ENCODE data around the gene HARS1.
"Not testable (repeated sequence)": the region's sequence is repeated elsewhere in the genome, so short reads cannot be mapped to it uniquely, and the experiment has no call there.

Gene HARS1

DNA sequence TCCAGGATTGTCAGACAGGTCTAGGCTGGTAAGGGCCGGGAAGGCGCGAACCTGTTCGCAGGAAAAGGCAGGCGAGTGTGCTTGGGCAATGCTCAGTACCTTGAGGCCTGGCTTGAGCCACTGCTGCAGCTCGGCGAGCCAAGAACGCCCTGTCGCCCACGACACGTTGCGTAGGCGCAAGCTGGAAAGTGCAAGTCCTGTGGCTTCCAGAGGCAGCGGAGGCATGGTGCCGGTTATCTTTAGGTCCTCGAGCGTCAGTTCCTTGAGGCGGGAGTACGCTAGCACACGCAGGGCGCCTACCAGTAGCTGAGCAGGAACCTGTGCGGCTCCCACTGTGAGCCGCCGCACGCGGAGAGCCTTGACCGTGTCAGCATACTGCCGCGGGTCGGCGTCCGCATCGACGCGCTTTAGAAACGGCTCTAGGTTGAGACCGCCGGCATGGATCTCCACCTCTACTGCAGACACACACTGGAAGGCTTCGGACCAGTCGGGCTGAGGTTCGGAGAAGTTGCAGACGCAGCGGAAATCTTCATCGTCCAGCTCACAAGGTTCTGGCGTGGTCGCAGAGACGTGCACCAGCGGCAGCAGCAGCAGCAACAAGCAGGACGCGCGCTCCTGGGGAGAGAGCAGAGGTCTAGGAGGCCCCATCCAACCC lies 58.7 kb downstream of the HARS1 start:
- no peak for DNase-seq

DNA sequence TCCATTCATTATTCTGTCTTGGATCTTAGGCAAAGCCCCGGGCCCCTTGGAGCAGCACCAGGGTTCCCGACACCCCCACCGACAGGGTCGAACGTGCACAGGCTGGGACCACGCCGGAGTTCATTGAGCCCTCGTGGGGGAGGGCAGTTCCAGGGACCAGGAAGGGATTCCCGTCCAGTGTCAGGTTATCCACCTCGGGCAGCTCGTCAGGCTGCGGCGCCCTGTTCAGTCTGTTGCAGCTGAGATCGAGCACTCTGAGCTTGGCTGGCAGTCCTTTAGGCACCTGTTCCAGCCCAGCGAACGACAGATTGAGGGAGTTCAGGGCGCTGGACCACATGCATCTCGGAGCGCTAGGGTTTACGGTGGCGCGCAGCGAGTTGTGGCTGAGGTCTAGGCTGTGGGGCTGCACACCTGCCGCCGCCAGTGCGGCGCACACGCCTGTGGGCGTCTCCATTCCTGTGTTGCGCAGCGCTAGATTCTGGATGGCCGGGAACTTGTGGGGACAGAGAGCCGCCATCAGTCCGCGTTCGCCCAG lies 59.3 kb downstream of the HARS1 start:
- DNase-seq = peak; percentile 28

DNA sequence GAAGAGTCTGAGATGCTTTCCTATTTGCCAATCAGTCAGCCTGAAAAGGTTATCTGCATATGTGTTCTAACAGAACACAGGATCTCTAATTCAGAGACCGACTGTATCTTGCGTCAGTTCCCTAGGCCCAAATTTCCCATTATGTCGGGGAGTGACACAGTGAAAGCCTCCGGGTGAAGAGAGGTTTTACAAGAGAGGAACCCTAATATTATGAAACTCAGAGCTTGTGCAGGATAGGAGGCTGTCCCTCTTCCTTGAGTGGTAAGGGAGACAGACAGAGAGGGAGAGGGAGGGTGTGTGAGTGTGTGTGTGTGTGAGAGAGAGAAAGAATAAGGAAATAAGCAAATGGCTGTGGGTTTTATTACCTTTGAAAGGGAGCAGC lies 60.1 kb downstream of the HARS1 start:
- DNase-seq = no peak

DNA sequence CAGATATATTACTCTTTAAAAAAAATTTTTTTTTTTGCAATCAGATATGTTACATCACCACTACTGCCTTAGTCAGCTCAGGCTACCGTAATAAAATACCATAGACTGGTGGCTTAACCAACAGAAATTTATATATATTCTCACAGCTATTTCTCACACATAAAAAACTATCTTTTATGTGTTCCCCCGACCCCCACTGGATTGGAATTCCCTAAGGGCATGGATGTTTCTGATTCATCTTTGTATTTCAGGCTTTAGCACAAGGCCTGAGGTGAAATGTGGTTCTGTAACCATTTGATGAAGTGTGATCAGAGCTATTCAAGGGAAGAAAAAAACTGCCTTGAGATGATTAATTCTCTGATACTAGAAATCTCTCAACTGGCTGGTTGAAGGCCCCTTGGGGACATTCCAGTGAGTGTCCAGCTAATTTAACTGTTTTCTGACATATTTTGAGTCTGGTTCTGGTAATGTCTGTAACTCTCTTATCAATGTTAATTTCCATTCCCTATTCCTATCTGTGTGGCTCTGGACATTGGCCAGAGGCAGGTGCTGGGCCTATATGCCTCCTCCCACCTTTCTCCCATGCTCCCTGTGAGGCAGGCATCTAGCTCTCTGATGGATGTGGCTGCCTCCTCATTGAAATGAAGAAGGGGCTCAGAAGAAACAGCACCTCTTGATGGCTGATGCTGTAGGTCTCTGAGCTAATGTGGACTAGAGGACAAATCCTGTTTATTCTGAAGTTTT lies 60.7 kb downstream of the HARS1 start:
- no peak for DNase-seq

DNA sequence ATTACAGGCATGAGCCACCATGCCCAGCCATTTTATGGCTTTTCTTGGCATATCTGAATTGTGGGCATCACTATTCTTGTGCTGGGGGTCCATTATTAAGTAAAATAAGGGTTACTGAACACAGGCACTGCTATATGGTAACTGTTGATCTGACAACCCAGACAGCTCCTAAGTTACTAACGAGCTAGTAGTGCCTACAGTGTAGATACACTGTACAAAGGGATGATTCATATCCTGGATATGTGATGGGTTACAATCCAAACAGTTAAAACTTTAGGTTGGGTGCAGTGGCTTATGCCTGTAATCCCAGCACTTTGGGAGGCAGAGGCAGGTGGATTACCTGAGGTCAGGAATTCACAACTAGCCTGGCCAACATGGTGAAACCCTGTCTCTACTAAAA lies 62.5 kb downstream of the HARS1 start:
- DNase-seq = no peak

DNA sequence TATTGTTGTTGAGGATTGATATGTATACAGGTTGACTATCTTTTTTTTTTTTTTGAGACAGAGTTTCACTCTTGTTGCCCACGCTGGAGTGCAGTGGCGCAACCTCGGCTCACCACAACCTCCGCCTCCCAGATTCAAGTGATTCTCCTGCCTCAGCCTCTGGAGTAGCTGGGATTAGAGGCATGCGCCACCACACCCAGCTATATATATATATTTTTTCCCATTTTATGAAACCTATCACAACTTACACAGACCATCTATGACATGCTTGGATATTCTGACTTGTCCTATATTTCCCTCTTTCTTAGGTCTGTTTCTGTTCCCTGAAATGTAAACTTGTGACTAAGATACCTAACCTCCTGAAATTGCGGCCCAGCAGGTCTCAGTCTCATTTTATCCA lies 63.2 kb downstream of the HARS1 start:
- DNase-seq = no peak

DNA sequence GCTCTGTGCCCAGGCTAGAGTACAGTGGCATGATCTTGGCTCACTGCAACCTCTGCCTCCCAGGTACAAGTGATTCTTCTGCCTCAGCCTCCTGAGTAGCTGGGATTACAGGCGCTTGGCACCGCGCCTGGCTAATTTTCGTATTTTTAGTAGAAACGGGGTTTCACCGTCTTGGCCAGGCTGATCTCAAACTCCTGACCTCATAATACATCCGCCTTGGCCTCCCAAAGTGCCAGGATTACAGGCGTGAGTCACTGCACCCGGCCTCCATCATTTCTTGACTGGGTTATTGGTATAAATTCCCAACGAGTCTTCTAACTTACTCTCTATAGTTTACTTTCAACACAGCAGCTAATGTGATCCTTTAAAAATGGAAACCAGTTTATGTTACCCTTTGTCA lies 66.3 kb downstream of the HARS1 start:
- not testable (repeated sequence) for DNase-seq
